H9 (cell line): ENCODE data around the gene POU2F1. TPM values are rescaled to one million over a fixed set of nuclear protein-coding genes. Genes with fewer than 3 reads are reported as not detected.

Experiments
- DNase-seq: peaks from one replicate; pipeline ENCODE4 v3.0.0-alpha.2; 2017
- H2AFZ ChIP-seq: one replicate; pipeline ENCODE4 v1.6.1; 2013; ENCODE audit warnings: mild to moderate bottlenecking, low read length, control low read depth, moderate library complexity
- H2AK5ac ChIP-seq: 2 replicates; pipeline ENCODE4 v1.6.1; 2013; ENCODE audit warnings: low read length, control low read depth, mixed read lengths; ENCODE audit not compliant: insufficient read length
- H2BK120ac ChIP-seq: one replicate; pipeline ENCODE4 v1.6.1; 2013; ENCODE audit warnings: low read depth, mild to moderate bottlenecking, low read length, control low read depth, inconsistent platforms; ENCODE audit not compliant: poor library complexity, severe bottlenecking
- H2BK12ac ChIP-seq: 2 replicates; pipeline ENCODE4 v1.6.1; 2013; ENCODE audit warnings: low read length, control low read depth, mixed read lengths, low read depth; ENCODE audit not compliant: insufficient read length
- H2BK15ac ChIP-seq: 2 replicates; pipeline ENCODE4 v1.6.1; 2013; ENCODE audit warnings: low read depth, low read length, control low read depth
- H2BK20ac ChIP-seq: one replicate; pipeline ENCODE4 v1.6.1; 2013; ENCODE audit warnings: low read depth, mild to moderate bottlenecking, low read length, control low read depth, inconsistent platforms; ENCODE audit not compliant: poor library complexity, severe bottlenecking
- H2BK5ac ChIP-seq: 2 replicates; pipeline ENCODE4 v1.6.1; 2013; ENCODE audit warnings: low read length, control low read depth, mixed read lengths; ENCODE audit not compliant: insufficient read length
- H3K14ac ChIP-seq: 2 replicates; pipeline ENCODE4 v1.6.1; 2013; ENCODE audit warnings: low read length, control low read depth; ENCODE audit not compliant: insufficient read depth
- H3K18ac ChIP-seq: 2 replicates; pipeline ENCODE4 v1.6.1; 2013; ENCODE audit warnings: low read depth, mild to moderate bottlenecking, mixed read lengths, low read length, control low read depth; ENCODE audit not compliant: insufficient read length
- H3K23ac ChIP-seq: 2 replicates; pipeline ENCODE4 v1.6.1; 2013; ENCODE audit warnings: low read length, control low read depth, mixed read lengths, low read depth; ENCODE audit not compliant: insufficient read length
- H3K23me2 ChIP-seq: 2 replicates; pipeline ENCODE4 v1.6.1; 2013; ENCODE audit warnings: low read depth, mild to moderate bottlenecking, mixed read lengths, low read length, control low read depth; ENCODE audit not compliant: insufficient read length, poor library complexity, severe bottlenecking
- H3K27ac ChIP-seq: 2 replicates; pipeline ENCODE4 v1.5.1; 2013; ENCODE audit warnings: low read length, control low read depth, mixed read lengths, low read depth; ENCODE audit not compliant: insufficient read length
- H3K27me3 ChIP-seq: 2 replicates; pipeline ENCODE4 v1.6.1; 2013; ENCODE audit warnings: low read length, control low read depth, inconsistent platforms; ENCODE audit not compliant: insufficient read depth
- H3K4ac ChIP-seq: 2 replicates; pipeline ENCODE4 v1.6.1; 2013; ENCODE audit warnings: low read depth, mild to moderate bottlenecking, control low read depth, inconsistent platforms, low read length, moderate library complexity
- H3K4me1 ChIP-seq: 2 replicates; pipeline ENCODE4 v1.6.1; 2013; ENCODE audit warnings: low read length, control low read depth, inconsistent platforms; ENCODE audit not compliant: insufficient read depth
- H3K4me2 ChIP-seq: 2 replicates; pipeline ENCODE4 v1.6.1; 2013; ENCODE audit warnings: low read length, control low read depth, mixed read lengths; ENCODE audit not compliant: insufficient read length, insufficient read depth
- H3K56ac ChIP-seq: 2 replicates; pipeline ENCODE4 v1.6.1; 2013; ENCODE audit warnings: low read depth, mild to moderate bottlenecking, mixed read lengths, low read length, control low read depth; ENCODE audit not compliant: insufficient read length
- H3K79me1 ChIP-seq: 2 replicates; pipeline ENCODE4 v1.6.1; 2013; ENCODE audit warnings: low read depth, mild to moderate bottlenecking, moderate library complexity, low read length, control low read depth, inconsistent platforms; ENCODE audit not compliant: insufficient read depth, poor library complexity, severe bottlenecking
- H3K79me2 ChIP-seq: 2 replicates; pipeline ENCODE4 v1.6.1; 2013; ENCODE audit warnings: low read length, control low read depth, inconsistent platforms; ENCODE audit not compliant: insufficient read depth
- H3K9ac ChIP-seq: 2 replicates; pipeline ENCODE4 v1.6.1; 2013; ENCODE audit warnings: low read length, control low read depth, mixed read lengths; ENCODE audit not compliant: insufficient read length; ENCODE audit errors: extremely low read depth
- H3K9me3 ChIP-seq: one replicate; pipeline ENCODE4 v1.6.1; 2013; ENCODE audit warnings: low read depth, low read length, inconsistent platforms; ENCODE audit not compliant: control insufficient read depth
- H3T11ph ChIP-seq: one replicate; pipeline ENCODE4 v1.6.1; 2013; ENCODE audit warnings: mild to moderate bottlenecking, low read length, control low read depth, inconsistent platforms
- H4K20me1 ChIP-seq: one replicate; pipeline ENCODE4 v1.6.1; 2013; ENCODE audit not compliant: control insufficient read depth, insufficient read length, insufficient read depth
- H4K5ac ChIP-seq: 2 replicates; pipeline ENCODE4 v1.6.1; 2013; ENCODE audit warnings: low read depth, mild to moderate bottlenecking, mixed read lengths, low read length, control low read depth; ENCODE audit not compliant: insufficient read length
- H4K8ac ChIP-seq: replicated peaks from 2 replicates; pipeline ENCODE4 v1.6.1; 2013; ENCODE audit warnings: low read length, control low read depth, mixed read lengths, low read depth; ENCODE audit not compliant: insufficient read length
- H4K91ac ChIP-seq: 2 replicates; pipeline ENCODE4 v1.6.1; 2013; ENCODE audit warnings: low read depth, mild to moderate bottlenecking, moderate library complexity, mixed read lengths, low read length, control low read depth; ENCODE audit not compliant: insufficient read length
- H3K27ac Mint-ChIP-seq, 3 experiments: 2 replicates in 2 of 3; 3 replicates in 1 of 3; pipeline ENCODE4 v1.8.0; 2020 to 2021; ENCODE audit warnings: mixed read lengths in 3 of 3, mild to moderate bottlenecking in 1 of 3, moderate library complexity in 1 of 3
- H3K27me3 Mint-ChIP-seq: 2 replicates; pipeline ENCODE4 v1.8.0; 2021; ENCODE audit warnings: low read depth, mild to moderate bottlenecking, moderate library complexity, mixed read lengths
- H3K36me3 Mint-ChIP-seq, 3 experiments: 2 replicates in 2 of 3; 3 replicates in 1 of 3; pipeline ENCODE4 v1.8.0; 2020 to 2021; ENCODE audit warnings: low read depth in 3 of 3, mixed read lengths in 3 of 3; ENCODE audit not compliant: insufficient read depth in 1 of 3
- H3K4me1 Mint-ChIP-seq, 2 experiments: 2 replicates each; pipeline ENCODE4 v1.8.0; 2020; ENCODE audit warnings: mixed read lengths in 2 of 2
- H3K4me3 Mint-ChIP-seq, 2 experiments: 2 replicates in 1 of 2; 3 replicates in 1 of 2; pipeline ENCODE4 v1.8.0; 2020 to 2021; ENCODE audit warnings: mild to moderate bottlenecking in 2 of 2, mixed read lengths in 2 of 2, moderate library complexity in 1 of 2
- H3K9me3 Mint-ChIP-seq, 2 experiments: 2 replicates in 1 of 2; 3 replicates in 1 of 2; pipeline ENCODE4 v1.8.0; 2020; ENCODE audit warnings: mild to moderate bottlenecking in 2 of 2, mixed read lengths in 2 of 2, moderate library complexity in 1 of 2
- CTCF ChIP-seq: fragments of 200-600 bp; sonication (generic); conservative IDR thresholded peaks from 3 replicates; pipeline ENCODE4 v1.8.0; 2021; ENCODE audit warnings: antibody characterized with exemption, mild to moderate bottlenecking
- WGBS: extraction: QIAGEN DNeasy Blood & Tissue Kit; methylation state at CpG from one replicate; pipeline ENCODE4 v1.1.7; 2013; ENCODE audit warnings: missing lambda C conversion rate, low lambda C conversion rate, mixed read lengths; ENCODE audit not compliant: insufficient read length; ENCODE audit errors: extremely low coverage; 5-methylcytosine and 5-hydroxymethylcytosine counted together
- total RNA-seq: library from RNA; stranded (reverse); gene quantifications from 2 replicates; pipeline ENCODE4 v1.2.1, GENCODE V29; 2021

POU2F1 gene
- total RNA-seq, 1 experiment from 2014 or later = 62.5 TPM

- no peak overlapping the region for H3K56ac ChIP-seq
- H2BK5ac ChIP-seq = no peak overlapping the region
- H4K8ac ChIP-seq = no peak overlapping the region
- no peak overlapping the region; a peak in 1 of 5 replicates for H3K4me3 Mint-ChIP-seq
- H2BK12ac ChIP-seq = no peak overlapping the region
- H3K18ac ChIP-seq = no peak overlapping the region
- H4K20me1 ChIP-seq = no peaks in the 10 kb centered on the region
- no peak overlapping the region for H3K14ac ChIP-seq
- H4K5ac ChIP-seq = no peak overlapping the region
- peaks cover 22% of the 10 kb centered on the region; the same call in 1 of the 2 replicates for H3K79me2 ChIP-seq
- no peak for TF ChIP-seq CTCF
- no peak overlapping the region for H2AK5ac ChIP-seq
- no peak overlapping the region for H2BK20ac ChIP-seq
- H3K9me3 Mint-ChIP-seq = no peaks in the 10 kb centered on the region
- H3K4me2 ChIP-seq = no peak overlapping the region
- no peak overlapping the region for H2BK120ac ChIP-seq
- no peak overlapping the region for H2AFZ ChIP-seq
- H3K27me3 ChIP-seq = no peaks in the 10 kb centered on the region
- no peak overlapping the region for H2BK15ac ChIP-seq
- peaks cover 57% of the 10 kb centered on the region in 2 experiments for H3K4me1 Mint-ChIP-seq
- no peaks in the 10 kb centered on the region for H3K27me3 Mint-ChIP-seq
- H3K27ac Mint-ChIP-seq = peak overlapping the region in 2 of 3 experiments; percentile 31 to 41; a peak in 3 of 7 replicates
- H3K27ac ChIP-seq = no peak overlapping the region
- no peaks in the 10 kb centered on the region for H3K23me2 ChIP-seq
- H3K9ac ChIP-seq = peak overlapping the region; percentile 14
- no CpG with 5 or more reads among the region's 1 CpG for WGBS
- H4K91ac ChIP-seq = no peak overlapping the region
- H3T11ph ChIP-seq = no peak overlapping the region
- no peak overlapping the region for H3K4ac ChIP-seq
- peaks cover 0 to 5% (median 2%) of the 10 kb centered on the region in 3 experiments; a peak in 3 of 7 replicates for H3K36me3 Mint-ChIP-seq
- H3K9me3 ChIP-seq = no peaks in the 10 kb centered on the region
- peaks cover 5% of the 10 kb centered on the region; the same call in 1 of the 2 replicates for H3K4me1 ChIP-seq
- H3K23ac ChIP-seq = no peak overlapping the region
- H3K79me1 ChIP-seq = peaks cover 7% of the 10 kb centered on the region
- no peak for DNase-seq
Measured at GRCh38 chr1:167270349-167271092, 49.8 kb downstream of the POU2F1 start.
